GM12801 (cell line): ENCODE data around the gene RTN4RL2.
A peak's percentile ranks its signal among the peaks of the same experiment; 100 is the strongest.

ENCODE experiments used
- CTCF ChIP-seq: IDR thresholded peaks from one replicate; pipeline ENCODE4 v1.5.1; 2011; ENCODE audit warnings: control low read depth; ENCODE audit not compliant: insufficient read length; ENCODE audit errors: extremely low read depth

The RTN4RL2 gene

GRCh38 chr11:57446055-57446454 lies 14.3 kb upstream of the RTN4RL2 start:
- no peak for TF ChIP-seq CTCF

- no peak for TF ChIP-seq CTCF
These were observed 6.7 kb upstream of the RTN4RL2 start for GRCh38 chr11:57453543-57454177.

GRCh38 chr11:57456960-57457642 lies 3.2 kb upstream of the RTN4RL2 start:
- peak; percentile 32 for TF ChIP-seq CTCF

GRCh38 chr11:57457643-57458023 lies 2.7 kb upstream of the RTN4RL2 start:
- no peak for TF ChIP-seq CTCF

- no peak for TF ChIP-seq CTCF
These were observed 2.3 kb upstream of the RTN4RL2 start for GRCh38 chr11:57458060-57458409.

GRCh38 chr11:57458410-57459163 lies 1.7 kb upstream of the RTN4RL2 start:
- TF ChIP-seq CTCF: no peak

GRCh38 chr11:57459164-57460021 lies 935 bp upstream of the RTN4RL2 start:
- no peak for TF ChIP-seq CTCF
